Loucy (cell line): ENCODE data around the gene SPACDR.
"Not testable (repeated sequence)": the region's sequence is repeated elsewhere in the genome, so short reads cannot be mapped to it uniquely, and the experiment has no call there.

Source experiments
- EZH2phosphoT487 ChIP-seq: fragments of 200-600 bp; IDR thresholded peaks from 2 replicates; pipeline ENCODE4 v1.6.1; 2018; ENCODE audit warnings: antibody characterized with exemption, mild to moderate bottlenecking, moderate library complexity, borderline replicate concordance
- TF ChIP-seq, protein P1 (sequence below): fragments of 200-600 bp; sonication (generic); conservative IDR thresholded peaks from 2 replicates; pipeline ENCODE4 v1.5.1; 2014; ENCODE audit warnings: mild to moderate bottlenecking, antibody characterized with exemption, low read length

GRCh38 chr7:100453854-100454253, 10.2 kb downstream of the SPACDR start:
- TF ChIP-seq EZH2phosphoT487 = not testable (repeated sequence)
- TF ChIP-seq, protein P1, sequence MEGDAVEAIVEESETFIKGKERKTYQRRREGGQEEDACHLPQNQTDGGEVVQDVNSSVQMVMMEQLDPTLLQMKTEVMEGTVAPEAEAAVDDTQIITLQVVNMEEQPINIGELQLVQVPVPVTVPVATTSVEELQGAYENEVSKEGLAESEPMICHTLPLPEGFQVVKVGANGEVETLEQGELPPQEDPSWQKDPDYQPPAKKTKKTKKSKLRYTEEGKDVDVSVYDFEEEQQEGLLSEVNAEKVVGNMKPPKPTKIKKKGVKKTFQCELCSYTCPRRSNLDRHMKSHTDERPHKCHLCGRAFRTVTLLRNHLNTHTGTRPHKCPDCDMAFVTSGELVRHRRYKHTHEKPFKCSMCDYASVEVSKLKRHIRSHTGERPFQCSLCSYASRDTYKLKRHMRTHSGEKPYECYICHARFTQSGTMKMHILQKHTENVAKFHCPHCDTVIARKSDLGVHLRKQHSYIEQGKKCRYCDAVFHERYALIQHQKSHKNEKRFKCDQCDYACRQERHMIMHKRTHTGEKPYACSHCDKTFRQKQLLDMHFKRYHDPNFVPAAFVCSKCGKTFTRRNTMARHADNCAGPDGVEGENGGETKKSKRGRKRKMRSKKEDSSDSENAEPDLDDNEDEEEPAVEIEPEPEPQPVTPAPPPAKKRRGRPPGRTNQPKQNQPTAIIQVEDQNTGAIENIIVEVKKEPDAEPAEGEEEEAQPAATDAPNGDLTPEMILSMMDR = not testable (repeated sequence)
